Measurements from ENCODE around the gene MLXIP. TPM values are rescaled to one million over a fixed set of nuclear protein-coding genes. Genes with fewer than 3 reads are reported as not detected.

The MLXIP gene
- total RNA-seq, 1 donor from 2014 or later, result 41.4 TPM

DNA sequence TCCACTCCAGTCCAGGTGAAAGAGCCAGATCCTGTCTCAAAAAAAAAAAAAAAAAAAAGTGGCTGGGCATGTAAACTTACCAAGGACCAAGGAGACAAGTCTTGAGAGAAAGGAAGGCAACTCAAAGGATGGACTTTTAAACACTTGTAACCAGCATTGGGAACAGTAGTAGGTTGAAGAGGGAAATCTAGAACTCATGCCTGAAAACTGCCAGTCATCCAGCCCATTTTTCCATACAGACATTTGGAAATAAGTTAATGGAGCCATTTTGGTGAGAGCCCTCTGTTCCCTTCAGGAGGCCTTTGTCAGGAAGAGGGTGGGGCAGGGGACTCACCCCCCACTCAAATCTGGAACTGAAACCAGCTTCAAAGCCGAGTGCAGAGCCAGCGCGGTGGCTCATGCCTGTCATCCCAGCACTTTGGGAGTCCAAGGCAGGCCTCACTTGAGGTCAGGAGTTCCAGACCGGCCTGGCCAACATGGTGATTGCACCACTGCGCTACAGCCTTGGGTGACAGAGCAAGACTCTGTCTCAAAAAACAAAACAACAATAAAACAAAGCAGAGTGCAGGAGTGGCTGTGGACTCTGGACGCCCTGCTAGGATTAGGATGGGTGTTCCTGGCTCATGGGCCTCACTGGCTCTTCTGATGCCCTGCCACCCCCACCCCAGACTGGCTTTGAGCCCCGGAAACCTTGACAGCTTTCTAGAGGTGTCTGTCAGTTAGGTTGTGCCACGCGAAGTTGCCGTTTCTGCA is 1.6 kb upstream of the MLXIP start:
- Mint-ChIP-seq H3K36me3 (ENCODE audit: low read depth) (peaks cover 5% of the 10 kb centered on the region), H3K27me3 (ENCODE audit: low read depth) (peaks cover 2% of the 10 kb centered on the region), H3K4me3 (ENCODE audit: low read depth) (peak overlapping the region; percentile 40), H3K9me3 (no peaks in the 10 kb centered on the region), H3K4me1 (ENCODE audit: low read depth) (peaks cover 23% of the 10 kb centered on the region), H3K27ac (no peak overlapping the region)
- no peak for DNase-seq (ENCODE audit: low spot score)
- intact Hi-C loops (cut with micrococcal nuclease), result no loop called here

DNA sequence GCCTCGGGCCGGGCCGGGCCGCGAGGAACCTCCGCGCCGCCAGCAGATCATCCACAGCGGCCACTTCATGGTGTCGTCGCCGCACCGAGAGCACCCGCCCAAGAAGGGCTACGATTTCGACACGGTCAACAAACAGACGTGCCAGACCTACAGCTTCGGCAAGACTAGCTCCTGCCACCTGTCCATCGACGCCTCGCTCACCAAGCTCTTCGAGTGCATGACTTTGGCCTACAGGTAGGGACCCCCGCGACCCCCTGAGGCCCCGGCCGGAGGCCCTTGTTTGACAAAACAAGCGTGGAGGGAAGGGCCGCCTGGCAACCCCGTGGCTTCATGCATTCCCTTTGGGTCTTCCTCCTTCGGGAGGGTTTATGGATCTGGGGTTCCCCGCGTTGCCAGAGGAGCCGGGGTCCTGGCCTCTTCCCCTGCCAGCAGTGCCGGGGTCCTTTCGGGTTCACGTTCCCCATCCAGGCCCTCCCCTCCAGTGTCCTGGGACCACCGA is 526 bp downstream of the MLXIP start:
- H3K4me3 Mint-ChIP-seq (ENCODE audit: low read depth), result peak overlapping the region; percentile 86
- peaks cover 44% of the 10 kb centered on the region for H3K4me1 Mint-ChIP-seq (ENCODE audit: low read depth)
- no peaks in the 10 kb centered on the region for H3K9me3 Mint-ChIP-seq
- peak overlapping the region; percentile 74 for H3K27ac Mint-ChIP-seq
- intact Hi-C loops (cut with micrococcal nuclease), result loop anchor here (2.0 kb wide), 2 partner anchors 30 to 88 kb away; no protein-coding TSS in a partner anchor
- H3K36me3 Mint-ChIP-seq (ENCODE audit: low read depth), result peaks cover 17% of the 10 kb centered on the region
- H3K27me3 Mint-ChIP-seq (ENCODE audit: low read depth), result peaks cover 2% of the 10 kb centered on the region
- DNase-seq (ENCODE audit: low spot score), result no peak

DNA sequence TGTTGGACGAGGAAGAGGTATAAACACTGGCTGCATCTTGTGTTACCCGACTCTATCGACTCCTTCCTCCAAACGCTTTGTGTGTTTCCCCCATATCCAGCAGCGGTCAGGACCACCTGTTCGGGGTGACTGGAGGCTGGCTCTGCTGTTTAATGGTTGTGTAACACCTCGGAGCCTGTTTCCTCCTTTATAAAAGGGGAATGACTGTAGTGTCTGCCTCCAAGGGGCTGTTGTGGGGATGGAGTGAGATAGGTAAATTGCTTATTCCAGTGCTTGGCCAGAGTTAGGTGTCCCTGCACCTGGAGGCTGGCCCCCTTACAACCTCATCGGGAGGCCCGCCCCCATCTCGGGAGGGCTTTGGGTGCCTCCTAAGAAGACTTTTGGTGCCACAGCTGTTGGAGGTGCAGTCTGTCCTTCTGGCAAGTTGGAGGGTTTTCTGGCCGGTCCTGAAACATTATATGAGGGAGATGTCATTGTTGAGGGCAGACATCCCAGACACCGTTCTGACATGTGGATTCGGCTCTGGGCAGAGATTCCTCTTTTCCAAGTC is 1.1 kb downstream of the MLXIP start:
- Mint-ChIP-seq H3K9me3 (no peaks in the 10 kb centered on the region), H3K4me3 (ENCODE audit: low read depth) (peak overlapping the region; percentile 86), H3K27me3 (ENCODE audit: low read depth) (peaks cover 2% of the 10 kb centered on the region), H3K27ac (peak overlapping the region; percentile 74), H3K36me3 (ENCODE audit: low read depth) (peaks cover 22% of the 10 kb centered on the region), H3K4me1 (ENCODE audit: low read depth) (peaks cover 46% of the 10 kb centered on the region)
- no peak for DNase-seq (ENCODE audit: low spot score)
- intact Hi-C loops (cut with micrococcal nuclease), result loop anchor here (2.0 to 5.0 kb wide), 3 partner anchors 29 to 87 kb away; no protein-coding TSS in a partner anchor

DNA sequence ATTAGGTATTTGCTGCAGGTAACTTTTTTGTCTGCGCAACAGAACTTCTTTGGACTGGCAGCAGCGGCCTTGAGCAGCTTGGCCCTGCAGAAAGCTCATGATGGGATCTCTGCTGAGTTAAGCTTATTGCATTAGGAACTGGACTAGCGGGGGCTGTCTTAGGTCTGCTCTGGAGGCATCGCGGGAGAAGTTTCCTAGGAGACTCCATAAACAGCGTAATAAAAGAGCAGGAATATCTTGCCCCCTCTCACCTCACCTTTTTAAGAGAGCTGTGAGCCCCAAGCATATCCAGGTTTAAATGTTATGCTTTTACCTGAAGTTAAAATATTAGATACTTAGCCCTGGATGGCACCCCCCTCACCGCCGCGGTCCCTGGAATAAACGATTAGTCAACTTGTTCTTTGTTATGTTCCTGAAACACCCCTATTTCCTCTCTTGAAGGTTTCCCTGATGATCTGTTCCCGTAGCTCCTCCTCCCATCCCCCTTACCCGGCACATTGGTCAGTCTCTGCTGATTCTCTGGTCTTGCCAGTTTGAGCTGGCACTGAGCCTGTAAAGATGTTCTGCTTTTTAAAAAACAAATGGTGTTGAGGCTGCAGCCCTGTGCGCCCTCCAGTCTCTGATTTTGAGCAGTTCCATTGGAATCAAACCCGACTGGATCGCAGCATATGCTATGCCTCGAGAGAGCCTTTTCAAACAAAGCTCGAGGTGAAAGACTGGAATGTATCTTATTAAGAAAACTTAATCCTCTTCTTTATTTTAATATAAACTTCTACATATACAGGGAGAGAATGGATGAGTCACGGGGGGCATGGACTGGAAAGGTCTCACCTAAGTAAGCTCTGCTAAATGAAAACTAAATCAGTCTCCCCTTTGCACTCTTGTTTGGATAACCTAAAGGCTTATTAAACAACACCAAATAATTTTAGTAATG is 1.9 kb downstream of the MLXIP start:
- H3K4me1 Mint-ChIP-seq (ENCODE audit: low read depth), result peaks cover 46% of the 10 kb centered on the region
- H3K27me3 Mint-ChIP-seq (ENCODE audit: low read depth), result peaks cover 2% of the 10 kb centered on the region
- peak overlapping the region; percentile 86 for H3K4me3 Mint-ChIP-seq (ENCODE audit: low read depth)
- intact Hi-C loops (cut with micrococcal nuclease), result loop anchor here (5.0 kb wide), 1 partner anchor 88 kb away; no protein-coding TSS in a partner anchor
- H3K9me3 Mint-ChIP-seq, result no peaks in the 10 kb centered on the region
- peak overlapping the region; percentile 76 for H3K27ac Mint-ChIP-seq
- DNase-seq (ENCODE audit: low spot score), result no peak
- peaks cover 27% of the 10 kb centered on the region for H3K36me3 Mint-ChIP-seq (ENCODE audit: low read depth)

DNA sequence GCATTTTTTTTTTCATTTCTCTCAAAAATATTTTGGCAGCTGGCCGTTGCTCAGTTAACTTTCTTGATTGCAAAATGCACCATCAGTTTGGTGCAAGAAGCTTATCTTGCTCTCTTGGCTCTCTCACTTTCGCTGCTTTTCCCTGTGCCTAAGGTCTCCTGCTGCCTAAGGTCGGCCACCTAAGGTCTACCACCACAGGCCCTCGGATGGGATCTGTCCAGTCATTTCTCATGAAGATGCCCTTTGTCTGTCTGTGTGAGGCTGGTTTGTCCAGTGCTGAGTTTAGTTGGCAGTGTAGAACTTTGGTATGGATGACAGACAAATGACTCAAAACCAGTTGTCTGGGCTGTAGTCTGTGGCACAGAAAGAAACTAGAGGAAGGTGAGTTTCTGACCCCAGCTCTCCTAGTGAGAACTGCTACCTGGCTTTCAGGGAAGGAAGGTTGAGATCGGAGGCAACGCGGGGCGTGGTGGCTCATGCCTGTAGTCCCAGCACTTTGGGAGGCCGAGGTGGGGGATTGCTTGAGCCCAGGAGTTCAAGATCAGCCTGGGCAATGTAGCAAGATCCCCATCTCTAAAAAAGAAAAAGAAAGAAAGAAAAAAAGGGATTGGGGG is 2.6 kb downstream of the MLXIP start:
- no peak for DNase-seq (ENCODE audit: low spot score)
- H3K27me3 Mint-ChIP-seq (ENCODE audit: low read depth), result no peaks in the 10 kb centered on the region
- H3K27ac Mint-ChIP-seq, result peak overlapping the region; percentile 76
- H3K36me3 Mint-ChIP-seq (ENCODE audit: low read depth), result peaks cover 33% of the 10 kb centered on the region
- intact Hi-C loops (cut with micrococcal nuclease), result loop anchor here (5.0 kb wide), 1 partner anchor 89 kb away; no protein-coding TSS in a partner anchor
- H3K4me1 Mint-ChIP-seq (ENCODE audit: low read depth), result peaks cover 49% of the 10 kb centered on the region
- no peaks in the 10 kb centered on the region for H3K9me3 Mint-ChIP-seq
- H3K4me3 Mint-ChIP-seq (ENCODE audit: low read depth), result peak overlapping the region; percentile 86

DNA sequence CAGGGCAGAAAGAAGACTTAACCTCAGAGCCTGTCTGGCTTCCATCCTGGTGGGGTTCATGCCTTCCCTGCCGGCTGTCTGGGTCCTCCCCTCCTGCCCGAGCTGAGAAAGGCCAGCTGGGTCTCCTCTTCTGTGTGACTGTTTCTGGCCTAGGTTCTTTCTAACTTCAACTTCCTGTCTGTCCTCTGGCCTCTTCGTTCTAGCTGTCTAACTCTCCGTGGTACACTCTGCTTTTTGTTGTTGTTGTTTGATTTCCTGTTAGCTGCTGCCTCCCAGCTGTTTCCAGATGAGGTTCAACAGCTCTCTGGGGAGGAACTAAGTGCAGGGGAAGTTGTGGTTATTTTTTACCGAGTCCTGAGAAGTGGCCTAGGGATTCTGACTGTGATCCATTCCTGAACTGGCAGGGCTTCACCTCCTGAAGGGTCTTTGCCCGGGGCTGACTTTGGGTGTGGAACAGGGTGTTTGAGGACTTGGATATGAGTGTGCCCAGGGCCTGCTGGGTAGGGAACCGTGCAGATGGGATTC is 3.2 kb downstream of the MLXIP start:
- Mint-ChIP-seq H3K9me3 (no peaks in the 10 kb centered on the region), H3K27me3 (ENCODE audit: low read depth) (no peaks in the 10 kb centered on the region), H3K36me3 (ENCODE audit: low read depth) (peaks cover 37% of the 10 kb centered on the region), H3K4me3 (ENCODE audit: low read depth) (peak overlapping the region; percentile 86), H3K4me1 (ENCODE audit: low read depth) (peaks cover 49% of the 10 kb centered on the region), H3K27ac (peak overlapping the region; percentile 76)
- intact Hi-C loops (cut with micrococcal nuclease), result loop anchor here (5.0 kb wide), 1 partner anchor 89 kb away; no protein-coding TSS in a partner anchor
- peak; percentile 38 for DNase-seq (ENCODE audit: low spot score)

DNA sequence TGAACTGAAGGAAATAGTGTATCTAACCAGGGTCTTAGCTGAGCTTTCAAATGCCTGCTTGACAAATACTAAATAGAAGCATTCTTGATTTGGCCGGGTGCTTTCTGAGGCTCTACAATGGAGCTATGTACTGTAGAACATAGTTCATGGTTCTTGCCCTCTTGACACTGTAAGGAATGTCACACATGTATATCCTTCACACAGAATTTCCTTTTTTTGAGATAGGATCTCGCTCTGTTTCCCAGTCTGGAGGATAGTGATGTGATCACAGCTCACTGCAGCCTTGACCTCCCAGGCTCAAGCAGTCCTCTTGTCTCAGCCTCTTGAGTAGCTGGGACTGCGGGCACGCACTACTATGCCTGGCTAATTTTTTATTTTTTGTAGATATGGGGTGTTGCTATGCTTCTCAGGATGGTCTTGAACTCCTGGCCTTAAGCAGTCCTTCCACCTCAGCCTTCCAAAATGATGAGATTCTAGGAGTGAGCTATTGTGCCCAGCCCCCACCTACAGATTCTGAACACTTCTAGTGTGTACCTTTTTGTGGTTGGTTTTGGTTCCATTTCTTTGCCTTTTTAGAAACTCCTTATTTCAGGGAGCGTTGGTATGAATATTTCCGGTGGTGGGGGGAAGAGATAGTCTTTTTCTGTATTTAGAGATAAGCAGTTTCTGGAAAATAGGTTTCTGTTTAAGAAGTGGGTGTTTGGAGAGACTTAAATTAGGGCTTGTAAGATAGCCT is 4.2 kb downstream of the MLXIP start:
- Mint-ChIP-seq H3K27ac (peak overlapping the region; percentile 48), H3K27me3 (ENCODE audit: low read depth) (no peaks in the 10 kb centered on the region), H3K4me1 (ENCODE audit: low read depth) (peaks cover 58% of the 10 kb centered on the region), H3K9me3 (no peaks in the 10 kb centered on the region), H3K36me3 (ENCODE audit: low read depth) (peaks cover 46% of the 10 kb centered on the region), H3K4me3 (ENCODE audit: low read depth) (peak overlapping the region; percentile 44)
- intact Hi-C loops (cut with micrococcal nuclease), result loop anchor here (1.0 to 5.0 kb wide), 2 partner anchors 26 to 90 kb away; no protein-coding TSS in a partner anchor
- no peak for DNase-seq (ENCODE audit: low spot score)

DNA sequence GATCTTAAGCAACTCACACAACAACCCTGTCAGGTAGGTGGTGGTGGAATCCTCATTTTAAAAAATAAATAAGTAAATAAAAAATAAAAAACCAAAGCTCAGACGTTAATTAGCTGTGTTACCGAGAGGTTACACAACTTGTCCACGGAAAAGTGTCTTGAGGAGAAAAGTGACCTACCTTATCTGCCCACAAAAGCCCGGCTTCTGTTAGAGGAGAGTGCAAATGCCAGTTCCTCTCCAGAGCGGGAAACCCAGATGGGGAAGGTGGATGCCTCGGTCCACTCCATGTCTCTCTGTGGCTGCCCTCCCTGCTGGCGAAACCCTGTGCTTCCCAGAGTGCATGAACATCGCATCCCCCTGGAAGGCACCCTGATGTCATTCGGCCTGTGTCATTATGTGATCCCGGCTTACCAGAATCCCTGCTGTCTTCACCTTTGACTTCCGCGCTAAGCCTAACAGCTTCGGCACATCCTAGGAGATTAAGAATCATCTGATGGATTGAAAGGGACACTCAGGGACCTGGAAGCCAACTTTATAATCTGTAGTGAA is 6.4 kb downstream of the MLXIP start:
- H3K27ac Mint-ChIP-seq, result no peak overlapping the region
- DNase-seq (ENCODE audit: low spot score), result no peak
- peaks cover 57% of the 10 kb centered on the region for H3K36me3 Mint-ChIP-seq (ENCODE audit: low read depth)
- peaks cover 57% of the 10 kb centered on the region for H3K4me1 Mint-ChIP-seq (ENCODE audit: low read depth)
- H3K27me3 Mint-ChIP-seq (ENCODE audit: low read depth), result no peaks in the 10 kb centered on the region
- no peaks in the 10 kb centered on the region for H3K9me3 Mint-ChIP-seq
- intact Hi-C loops (cut with micrococcal nuclease), result loop anchor here (5.0 kb wide), 1 partner anchor 93 kb away; no protein-coding TSS in a partner anchor
- no peak overlapping the region for H3K4me3 Mint-ChIP-seq (ENCODE audit: low read depth)

DNA sequence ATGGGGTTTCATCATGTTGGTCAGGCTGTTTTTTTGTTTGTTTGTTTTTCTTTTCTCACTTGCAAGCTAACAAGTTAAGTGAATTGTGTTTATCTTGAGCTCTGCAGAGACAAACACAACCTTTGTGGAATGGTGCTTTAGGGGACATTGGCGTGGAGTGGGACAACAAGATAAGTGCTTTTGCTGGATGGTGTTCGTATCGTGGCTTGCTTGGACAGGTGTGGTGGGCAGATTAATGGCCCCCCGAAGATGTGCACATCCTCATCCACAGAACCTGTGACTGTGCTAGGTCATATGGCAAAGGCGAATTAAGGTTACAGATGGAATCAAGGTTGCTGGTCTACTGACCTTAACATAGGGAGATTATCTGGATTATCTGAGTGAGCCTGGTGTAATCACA is 7.0 kb downstream of the MLXIP start:
- no peak overlapping the region for H3K4me3 Mint-ChIP-seq (ENCODE audit: low read depth)
- H3K9me3 Mint-ChIP-seq, result no peaks in the 10 kb centered on the region
- H3K27me3 Mint-ChIP-seq (ENCODE audit: low read depth), result no peaks in the 10 kb centered on the region
- H3K36me3 Mint-ChIP-seq (ENCODE audit: low read depth), result peaks cover 57% of the 10 kb centered on the region
- no peak for DNase-seq (ENCODE audit: low spot score)
- H3K27ac Mint-ChIP-seq, result no peak overlapping the region
- intact Hi-C loops (cut with micrococcal nuclease), result no loop called here
- H3K4me1 Mint-ChIP-seq (ENCODE audit: low read depth), result peaks cover 51% of the 10 kb centered on the region

DNA sequence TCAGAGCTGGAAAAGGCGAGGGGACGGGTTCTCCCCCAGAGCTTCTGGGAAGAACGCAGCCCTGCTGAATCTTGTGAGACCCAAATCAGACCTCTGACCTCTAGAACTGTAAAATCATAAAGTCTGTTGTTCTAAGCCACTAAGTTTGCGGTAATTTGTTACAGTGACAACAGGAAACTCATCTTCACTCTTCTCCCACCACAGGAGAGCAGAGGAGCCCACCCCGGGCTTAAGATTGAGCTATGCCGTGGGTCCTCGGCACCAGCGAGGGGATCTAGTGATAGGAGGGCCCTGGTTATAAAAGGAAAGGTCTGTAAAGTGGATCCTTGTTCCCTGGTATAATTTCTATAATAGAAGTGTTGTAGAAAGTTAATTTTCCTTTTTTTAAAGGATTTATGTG is 7.6 kb downstream of the MLXIP start:
- intact Hi-C loops (cut with micrococcal nuclease), result no loop called here
- H3K4me1 Mint-ChIP-seq (ENCODE audit: low read depth), result peaks cover 48% of the 10 kb centered on the region
- H3K9me3 Mint-ChIP-seq, result no peaks in the 10 kb centered on the region
- DNase-seq (ENCODE audit: low spot score), result no peak
- no peaks in the 10 kb centered on the region for H3K27me3 Mint-ChIP-seq (ENCODE audit: low read depth)
- H3K27ac Mint-ChIP-seq, result no peak overlapping the region
- no peak overlapping the region for H3K4me3 Mint-ChIP-seq (ENCODE audit: low read depth)
- peaks cover 58% of the 10 kb centered on the region for H3K36me3 Mint-ChIP-seq (ENCODE audit: low read depth)

DNA sequence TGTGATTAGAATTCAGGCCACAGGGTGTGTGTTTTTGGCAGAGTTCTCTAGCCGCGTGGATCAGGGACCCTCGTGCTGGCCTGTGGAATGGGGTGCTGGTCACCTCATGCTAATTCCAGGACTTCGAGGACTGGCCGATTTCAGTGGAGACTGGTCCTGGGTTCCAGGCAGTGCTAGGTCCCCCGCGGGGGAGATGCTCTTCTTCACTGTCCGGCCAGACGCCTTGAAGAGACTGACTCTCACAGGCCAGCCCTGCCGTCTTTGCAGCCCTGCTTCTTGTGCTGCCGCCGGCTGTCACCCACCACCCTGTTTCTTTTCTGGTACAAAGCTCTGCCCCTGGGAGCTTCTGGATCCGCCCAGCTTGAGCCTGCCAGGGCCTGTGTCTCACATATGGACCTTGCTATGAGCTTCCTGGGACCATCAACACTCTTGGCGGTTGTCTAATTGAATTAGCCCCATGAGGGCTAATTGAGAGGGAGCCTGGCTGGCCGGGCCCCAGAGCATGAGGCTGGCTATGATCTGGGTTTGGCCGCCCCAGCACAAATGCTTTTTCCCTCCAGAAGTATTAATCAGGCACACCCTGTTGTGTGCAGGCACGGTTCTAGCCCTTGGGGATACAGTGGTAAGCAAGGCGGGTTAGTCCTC is 8.2 kb downstream of the MLXIP start:
- no peak overlapping the region for H3K4me3 Mint-ChIP-seq (ENCODE audit: low read depth)
- no peak for DNase-seq (ENCODE audit: low spot score)
- intact Hi-C loops (cut with micrococcal nuclease), result no loop called here
- H3K9me3 Mint-ChIP-seq, result no peaks in the 10 kb centered on the region
- H3K4me1 Mint-ChIP-seq (ENCODE audit: low read depth), result peaks cover 47% of the 10 kb centered on the region
- H3K36me3 Mint-ChIP-seq (ENCODE audit: low read depth), result peaks cover 59% of the 10 kb centered on the region
- H3K27me3 Mint-ChIP-seq (ENCODE audit: low read depth), result no peaks in the 10 kb centered on the region
- no peak overlapping the region for H3K27ac Mint-ChIP-seq

Measured in activated T-helper 2 cell treated with anti-CD3 and anti-CD28 coated beads, Interferon-gamma antibody, Interleukin-2, Interleukin-4, amounts not matched to agents 10 μg/mL and 5 μg/mL and 100 μg/mL, durations not matched to agents 14 hours and 24 hours and 36 hours (primary cell).